WTC11 (cell line): ENCODE data around the gene PRKD1.

Experiments used
- CTCF ChIP-seq: fragments of 200-600 bp; IDR thresholded peaks from 2 replicates; pipeline ENCODE4 v1.8.0; 2022; ENCODE audit warnings: antibody characterized with exemption
- JUN ChIP-seq: sonication (generic); formaldehyde crosslinking; IDR thresholded peaks from 2 replicates; pipeline ENCODE4 v1.8.0; 2023; ENCODE audit warnings: mild to moderate bottlenecking, missing genetic modification reagents
- PRDM15 ChIP-seq: sonication (generic); formaldehyde crosslinking; IDR thresholded peaks from 2 replicates; pipeline ENCODE4 v1.8.0; 2022; ENCODE audit warnings: missing genetic modification reagents
- ZBTB43 ChIP-seq: sonication (generic); formaldehyde crosslinking; IDR thresholded peaks from 2 replicates; pipeline ENCODE4 v1.8.1; 2023; ENCODE audit warnings: mild to moderate bottlenecking, missing genetic modification reagents

GRCh38 chr14:29955087-29955486 lies 27.4 kb upstream of the PRKD1 start:
- TF ChIP-seq CTCF (no peak), ZBTB43 (CRISPR knock-in tag) (no peak), JUN (no peak), PRDM15 (CRISPR knock-in tag) (no peak)
